Osteoblast (primary cell): ENCODE data around the gene CDSN. TPM values are rescaled to one million over a fixed set of nuclear protein-coding genes. Genes with fewer than 3 reads are reported as not detected.

Experiments
- DNase-seq: peaks from one replicate; pipeline ENCODE4 v3.0.0; 2011; ENCODE audit warnings: low spot score, mixed read lengths; ENCODE audit not compliant: insufficient read length; ENCODE audit errors: missing footprints
- H2AFZ ChIP-seq: 2 replicates; pipeline ENCODE4 v1.6.0; 2011; ENCODE audit warnings: mild to moderate bottlenecking, low read length
- H3K27ac ChIP-seq: 2 replicates; pipeline ENCODE4 v1.5.1; 2011; ENCODE audit warnings: mild to moderate bottlenecking, low read depth, low read length, moderate library complexity
- H3K27me3 ChIP-seq: 2 replicates; pipeline ENCODE4 v1.6.0; 2012; ENCODE audit warnings: mild to moderate bottlenecking, control low read depth, inconsistent platforms, low read length, moderate library complexity; ENCODE audit not compliant: insufficient read depth
- H3K36me3 ChIP-seq: 2 replicates; pipeline ENCODE4 v1.5.1; 2011; ENCODE audit warnings: mild to moderate bottlenecking, low read length, control low read depth, moderate library complexity; ENCODE audit not compliant: insufficient read depth
- H3K4me1 ChIP-seq: 2 replicates; pipeline ENCODE4 v1.5.1; 2011; ENCODE audit warnings: mild to moderate bottlenecking, low read length, control low read depth, moderate library complexity; ENCODE audit not compliant: insufficient read depth
- H3K4me2 ChIP-seq: 2 replicates; pipeline ENCODE4 v1.6.0; 2011; ENCODE audit warnings: mild to moderate bottlenecking, low read length; ENCODE audit not compliant: insufficient read depth
- H3K4me3 ChIP-seq: fragments of 200-600 bp; sonication (generic); 3 replicates; pipeline ENCODE4 v1.5.1; 2012; ENCODE audit warnings: mild to moderate bottlenecking, low read length, inconsistent platforms; ENCODE audit not compliant: insufficient read depth
- H3K79me2 ChIP-seq: 2 replicates; pipeline ENCODE4 v1.6.0; 2012; ENCODE audit warnings: mild to moderate bottlenecking, low read length, control low read depth, inconsistent platforms; ENCODE audit not compliant: insufficient read depth
- H3K9me3 ChIP-seq: 2 replicates; pipeline ENCODE4 v1.5.1; 2011; ENCODE audit warnings: low read depth, low read length, control low read depth
- H4K20me1 ChIP-seq: 2 replicates; pipeline ENCODE4 v1.6.0; 2012; ENCODE audit warnings: mild to moderate bottlenecking, low read length, control low read depth; ENCODE audit not compliant: insufficient read depth
- CTCF ChIP-seq: IDR thresholded peaks from 2 replicates; pipeline ENCODE4 v1.5.1; 2011; ENCODE audit warnings: mild to moderate bottlenecking, low read depth, low read length, moderate library complexity; ENCODE audit errors: extremely low read depth
- total RNA-seq: library from RNA; depleted of rRNA; stranded (reverse); fragments of >200 nt; gene quantifications from 2 replicates; pipeline ENCODE4 v1.2.3, GENCODE V29; 2012

CDSN gene
- total RNA-seq, 1 donor, result not detected

- no peak overlapping the region for H3K4me3 ChIP-seq
- no peaks in the 10 kb centered on the region for H3K9me3 ChIP-seq
- no peaks in the 10 kb centered on the region for H4K20me1 ChIP-seq
- H3K36me3 ChIP-seq, result no peaks in the 10 kb centered on the region
- no peak for TF ChIP-seq CTCF
- no peaks in the 10 kb centered on the region for H3K27me3 ChIP-seq
- DNase-seq, result no peak
- H3K4me2 ChIP-seq, result no peak overlapping the region
- H3K4me1 ChIP-seq, result no peaks in the 10 kb centered on the region
- H2AFZ ChIP-seq, result no peak overlapping the region
- H3K79me2 ChIP-seq, result no peaks in the 10 kb centered on the region
- no peak overlapping the region for H3K27ac ChIP-seq
These were observed 24.0 kb downstream of the CDSN start for GRCh38 chr6:31096215-31096614.

- Histone ChIP-seq H3K4me3 (no peak overlapping the region), H2AFZ (no peak overlapping the region), H3K79me2 (no peaks in the 10 kb centered on the region), H4K20me1 (no peaks in the 10 kb centered on the region), H3K27ac (no peak overlapping the region), H3K9me3 (no peaks in the 10 kb centered on the region), H3K27me3 (no peaks in the 10 kb centered on the region), H3K36me3 (no peaks in the 10 kb centered on the region), H3K4me1 (no peaks in the 10 kb centered on the region), H3K4me2 (no peak overlapping the region)
- DNase-seq, result no peak
- TF ChIP-seq CTCF, result no peak
These were observed 25.8 kb downstream of the CDSN start for GRCh38 chr6:31094389-31094881.

- H2AFZ ChIP-seq, result no peak overlapping the region
- H3K4me3 ChIP-seq, result no peak overlapping the region
- no peaks in the 10 kb centered on the region for H3K79me2 ChIP-seq
- no peak for DNase-seq
- no peaks in the 10 kb centered on the region for H3K4me1 ChIP-seq
- no peak overlapping the region for H3K4me2 ChIP-seq
- H3K27me3 ChIP-seq, result no peaks in the 10 kb centered on the region
- no peak overlapping the region for H3K27ac ChIP-seq
- no peaks in the 10 kb centered on the region for H3K36me3 ChIP-seq
- no peaks in the 10 kb centered on the region for H3K9me3 ChIP-seq
- TF ChIP-seq CTCF, result no peak
- no peaks in the 10 kb centered on the region for H4K20me1 ChIP-seq
These were observed 27.3 kb downstream of the CDSN start for GRCh38 chr6:31092769-31093505.

- DNase-seq, result no peak
- no peak overlapping the region for H3K4me2 ChIP-seq
- H3K27ac ChIP-seq, result no peak overlapping the region
- no peaks in the 10 kb centered on the region for H3K27me3 ChIP-seq
- H3K9me3 ChIP-seq, result no peaks in the 10 kb centered on the region
- H2AFZ ChIP-seq, result no peak overlapping the region
- H3K4me1 ChIP-seq, result peaks cover 2% of the 10 kb centered on the region
- H3K4me3 ChIP-seq, result no peak overlapping the region
- no peak for TF ChIP-seq CTCF
- H4K20me1 ChIP-seq, result no peaks in the 10 kb centered on the region
- H3K79me2 ChIP-seq, result no peaks in the 10 kb centered on the region
- no peaks in the 10 kb centered on the region for H3K36me3 ChIP-seq
These were observed 28.0 kb downstream of the CDSN start for GRCh38 chr6:31092238-31092637.
